Left lung (tissue), 10 donors: Measurements from ENCODE around the gene TMC1. TPM values are rescaled to one million over a fixed set of nuclear protein-coding genes. Genes with fewer than 3 reads are reported as not detected.

Experiments used
- ATAC-seq: fragments of 200-7000 bp; cut with Tn5 transposase; one replicate; pipeline ENCODE4 v1.9.1; 2020; ENCODE audit warnings: moderate library complexity
- DNase-seq, 4 donors: peaks; one replicate each; pipeline ENCODE4 v3.0.0-alpha.2; 2013 to 2020
- H3K27ac ChIP-seq, 2 donors: fragments of 200-600 bp; sonication (generic) in 1 of 2; one replicate each; pipeline versions ENCODE4 v1.5.0 to v1.8.0; 2020 to 2021
- H3K27me3 ChIP-seq, 2 donors: fragments of 200-600 bp; sonication (generic) in 1 of 2; one replicate each; pipeline versions ENCODE4 v1.5.0 to v1.8.0; 2020 to 2021
- H3K36me3 ChIP-seq, 2 donors: fragments of 200-600 bp; sonication (generic) in 1 of 2; one replicate each; pipeline versions ENCODE4 v1.5.0 to v1.8.0; 2020 to 2021
- H3K4me1 ChIP-seq, 2 donors: fragments of 200-600 bp; one replicate each; pipeline ENCODE4 v1.8.0; 2021
- H3K4me3 ChIP-seq, 2 donors: fragments of 200-600 bp; sonication (generic) in 1 of 2; one replicate each; pipeline versions ENCODE4 v1.5.0 to v1.8.0; 2020 to 2021; ENCODE audit warnings: mild to moderate bottlenecking in 1 of 2
- H3K9me3 ChIP-seq, 2 donors: fragments of 200-600 bp; sonication (generic) in 1 of 2; one replicate each; pipeline versions ENCODE4 v1.5.0 to v1.8.0; 2020 to 2021
- CTCF ChIP-seq, 2 donors: fragments of 200-600 bp; sonication (generic) in 1 of 2; IDR thresholded peaks; one replicate each; pipeline versions ENCODE4 v1.5.0 to v1.8.0; 2021; ENCODE audit warnings: antibody characterized with exemption in 2 of 2
- intact Hi-C, 2 donors: fragments of 100-400 bp; cut with DNase I; formaldehyde crosslinking; loops; one replicate each; pipeline versions ENCODE4 v1.11.2 to v1.14.2; 2022
- polyA plus RNA-seq, 6 donors: library from polyadenylated mRNA; unstranded; fragments of 120-200 nt; gene quantifications; one replicate each; pipeline ENCODE4 v1.2.1, GENCODE V29; 2013; ENCODE audit not compliant: insufficient read length in 6 of 6
- total RNA-seq, 2 donors: library from RNA; stranded (reverse); fragmentation: NEBNext Ultra II Directional; extraction: Animal tissue kit (Norgen Biotek cat#: 25700); gene quantifications; one replicate each; pipeline ENCODE4 v1.2.1, GENCODE V29; 2021
- donor health status: DM: no; HTN: yes; CAD: no.
- donor health status: DM: no; HTN: no; CAD: no.

TMC1 gene
- total and polyA plus RNA-seq, 8 donors, result 0.26 to 0.81 (median 0.55) TPM; not detected in 1

GRCh38 chr9:72542917-72543316 is 21.5 kb downstream of the TMC1 start:
- no peak for TF ChIP-seq CTCF (IDR thresholded peaks at IDR 0.05)
- H3K4me1 ChIP-seq, result no peaks in the 10 kb centered on the region
- no peaks in the 10 kb centered on the region for H3K36me3 ChIP-seq
- intact Hi-C loops, result no loop called here
- no peaks in the 10 kb centered on the region for H3K9me3 ChIP-seq
- ATAC-seq (no peak), DNase-seq (no peak)
- H3K4me3 ChIP-seq, result no peak overlapping the region
- no peak overlapping the region for H3K27ac ChIP-seq
- no peaks in the 10 kb centered on the region for H3K27me3 ChIP-seq

DNA sequence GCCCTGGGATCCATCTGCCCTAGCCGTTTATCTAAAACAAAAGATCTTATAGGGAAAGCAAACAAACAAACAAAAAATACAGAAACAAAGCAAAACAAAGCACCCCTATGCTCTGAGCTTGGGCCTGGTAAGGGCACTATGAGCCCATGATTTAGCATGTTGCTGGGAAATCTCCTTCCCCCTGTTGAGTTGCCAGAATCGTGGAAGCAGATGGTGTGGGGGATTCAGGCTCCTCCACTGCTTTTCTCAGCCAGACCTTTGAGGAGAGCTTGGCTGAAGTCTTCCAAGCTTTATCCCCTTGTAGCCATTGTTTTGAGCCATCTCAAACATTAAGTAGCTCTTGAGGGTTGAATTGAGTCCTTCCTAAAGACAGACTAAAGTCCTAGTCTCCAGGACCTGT is 29.9 kb downstream of the TMC1 start:
- H3K36me3 ChIP-seq, result no peaks in the 10 kb centered on the region
- H3K27me3 ChIP-seq, result no peaks in the 10 kb centered on the region
- no peak for DNase-seq
- TF ChIP-seq CTCF (IDR thresholded peaks at IDR 0.05), result no peak
- intact Hi-C loops, result no loop called here
- no peak overlapping the region for H3K27ac ChIP-seq
- no peaks in the 10 kb centered on the region for H3K9me3 ChIP-seq
- no peaks in the 10 kb centered on the region for H3K4me1 ChIP-seq
- ATAC-seq, result no peak
- H3K4me3 ChIP-seq, result no peak overlapping the region

DNA sequence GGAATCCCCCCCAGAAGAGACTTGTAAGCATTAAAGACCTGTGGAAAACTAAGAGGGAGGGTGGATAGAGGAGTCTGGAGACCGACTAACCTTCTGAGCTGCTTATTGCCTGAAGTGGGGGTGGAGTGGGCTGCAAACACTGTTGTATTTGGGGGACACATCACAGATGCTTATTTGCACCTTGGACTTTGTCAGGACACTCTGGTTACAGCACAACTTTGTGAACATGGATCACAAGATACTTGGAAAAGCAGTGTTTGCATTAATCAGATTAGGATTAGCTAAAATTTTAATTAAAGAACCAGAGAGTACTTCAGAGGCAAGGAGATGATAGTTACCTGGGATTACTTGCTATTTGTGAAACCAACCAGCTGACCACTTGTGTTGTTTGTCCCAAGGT is 30.9 kb downstream of the TMC1 start:
- no peak for ATAC-seq
- no peak overlapping the region for H3K27ac ChIP-seq
- no peak for TF ChIP-seq CTCF (IDR thresholded peaks at IDR 0.05)

DNA sequence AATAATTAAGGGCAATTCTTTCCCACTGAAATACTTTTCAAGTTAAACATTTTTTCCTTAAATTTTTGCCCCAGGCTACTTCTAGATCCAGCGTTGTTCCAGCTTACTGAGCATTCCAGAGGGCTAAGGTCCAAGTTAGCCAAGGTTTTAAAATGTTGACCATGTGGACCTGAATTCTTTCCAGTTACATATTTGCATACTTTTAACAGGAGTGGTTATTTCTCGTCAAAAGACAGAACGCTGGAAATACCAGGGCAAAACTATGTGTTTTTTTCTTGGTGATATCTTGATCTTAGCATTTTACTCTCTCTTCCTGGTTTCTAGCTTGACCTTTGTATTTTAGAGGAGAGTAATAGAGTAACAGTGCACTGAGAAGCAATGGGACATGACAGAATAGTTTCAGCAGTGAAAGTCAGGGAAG is 32.8 kb downstream of the TMC1 start:
- Histone ChIP-seq H3K4me3 (no peak overlapping the region), H3K36me3 (no peaks in the 10 kb centered on the region), H3K9me3 (no peaks in the 10 kb centered on the region), H3K4me1 (peaks cover 0 to 6% of the 10 kb centered on the region in 2 donors), H3K27me3 (no peaks in the 10 kb centered on the region), H3K27ac (peak overlapping the region; percentile 54 to 61)
- ATAC-seq (peak; percentile 80), DNase-seq (no peak)
- no peak for TF ChIP-seq CTCF (IDR thresholded peaks at IDR 0.05)
- intact Hi-C loops, result no loop called here

More for the DNA sequence above, 30.9 kb downstream of the TMC1 start:
- H3K9me3 ChIP-seq, result no peaks in the 10 kb centered on the region
- H3K27me3 ChIP-seq, result no peaks in the 10 kb centered on the region
- no peak for DNase-seq
- no peaks in the 10 kb centered on the region for H3K4me1 ChIP-seq
- H3K36me3 ChIP-seq, result no peaks in the 10 kb centered on the region
- H3K4me3 ChIP-seq, result no peak overlapping the region
- intact Hi-C loops, result no loop called here

GRCh38 chr9:72557549-72557948 is 36.1 kb downstream of the TMC1 start:
- TF ChIP-seq CTCF (IDR thresholded peaks at IDR 0.05), result no peak
- DNase-seq, result peak in 1 of 4 donors; percentile 42
- no peaks in the 10 kb centered on the region for H3K36me3 ChIP-seq
- H3K27me3 ChIP-seq, result no peaks in the 10 kb centered on the region
- H3K9me3 ChIP-seq, result no peaks in the 10 kb centered on the region
- peak overlapping the region in 1 of 2 donors; percentile 14 for H3K27ac ChIP-seq
- ATAC-seq, result peak; percentile 78
- H3K4me3 ChIP-seq, result no peak overlapping the region
- peaks cover 0 to 6% of the 10 kb centered on the region in 2 donors for H3K4me1 ChIP-seq
- intact Hi-C loops, result no loop called here
